DOHH2 (cell line): Measurements from ENCODE around the gene PDE11A.

Experiments
- EZH2phosphoT487 ChIP-seq: fragments of 200-600 bp; sonication (generic); IDR thresholded peaks from 2 replicates; pipeline ENCODE4 v1.6.1; 2017; ENCODE audit warnings: borderline replicate concordance, mild to moderate bottlenecking, antibody characterized with exemption, low read length, moderate library complexity, mixed read lengths
- TF ChIP-seq, protein P1 (sequence below): fragments of 200-600 bp; sonication (generic); IDR thresholded peaks from one replicate; pipeline ENCODE4 v1.5.1; 2014; ENCODE audit warnings: antibody characterized with exemption, mild to moderate bottlenecking, low read depth, low read length; ENCODE audit not compliant: poor library complexity, severe bottlenecking

DNA sequence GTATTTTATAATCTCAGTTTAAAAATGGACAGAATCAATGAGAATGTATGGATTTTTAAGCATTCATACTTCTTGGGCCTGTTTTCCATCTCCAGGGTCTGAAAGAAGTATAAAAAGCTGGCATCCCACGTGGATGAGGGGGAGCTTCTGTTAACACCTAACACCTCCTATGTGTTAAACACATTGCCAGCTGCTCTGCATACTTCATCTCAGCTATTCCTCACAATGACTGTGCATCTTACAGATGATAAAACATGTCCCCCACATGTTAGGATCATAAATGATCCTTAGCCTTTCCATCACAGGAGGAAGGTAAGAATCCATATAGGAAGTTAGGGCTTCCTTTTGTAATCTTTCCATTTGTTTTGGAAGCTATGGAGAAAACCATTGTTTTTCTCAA lies 440.9 kb downstream of the PDE11A start:
- TF ChIP-seq, protein P1, sequence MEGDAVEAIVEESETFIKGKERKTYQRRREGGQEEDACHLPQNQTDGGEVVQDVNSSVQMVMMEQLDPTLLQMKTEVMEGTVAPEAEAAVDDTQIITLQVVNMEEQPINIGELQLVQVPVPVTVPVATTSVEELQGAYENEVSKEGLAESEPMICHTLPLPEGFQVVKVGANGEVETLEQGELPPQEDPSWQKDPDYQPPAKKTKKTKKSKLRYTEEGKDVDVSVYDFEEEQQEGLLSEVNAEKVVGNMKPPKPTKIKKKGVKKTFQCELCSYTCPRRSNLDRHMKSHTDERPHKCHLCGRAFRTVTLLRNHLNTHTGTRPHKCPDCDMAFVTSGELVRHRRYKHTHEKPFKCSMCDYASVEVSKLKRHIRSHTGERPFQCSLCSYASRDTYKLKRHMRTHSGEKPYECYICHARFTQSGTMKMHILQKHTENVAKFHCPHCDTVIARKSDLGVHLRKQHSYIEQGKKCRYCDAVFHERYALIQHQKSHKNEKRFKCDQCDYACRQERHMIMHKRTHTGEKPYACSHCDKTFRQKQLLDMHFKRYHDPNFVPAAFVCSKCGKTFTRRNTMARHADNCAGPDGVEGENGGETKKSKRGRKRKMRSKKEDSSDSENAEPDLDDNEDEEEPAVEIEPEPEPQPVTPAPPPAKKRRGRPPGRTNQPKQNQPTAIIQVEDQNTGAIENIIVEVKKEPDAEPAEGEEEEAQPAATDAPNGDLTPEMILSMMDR = no peak
- TF ChIP-seq EZH2phosphoT487 = no peak
